ENCODE data around the gene ZNF532.

Gene ZNF532

DNA sequence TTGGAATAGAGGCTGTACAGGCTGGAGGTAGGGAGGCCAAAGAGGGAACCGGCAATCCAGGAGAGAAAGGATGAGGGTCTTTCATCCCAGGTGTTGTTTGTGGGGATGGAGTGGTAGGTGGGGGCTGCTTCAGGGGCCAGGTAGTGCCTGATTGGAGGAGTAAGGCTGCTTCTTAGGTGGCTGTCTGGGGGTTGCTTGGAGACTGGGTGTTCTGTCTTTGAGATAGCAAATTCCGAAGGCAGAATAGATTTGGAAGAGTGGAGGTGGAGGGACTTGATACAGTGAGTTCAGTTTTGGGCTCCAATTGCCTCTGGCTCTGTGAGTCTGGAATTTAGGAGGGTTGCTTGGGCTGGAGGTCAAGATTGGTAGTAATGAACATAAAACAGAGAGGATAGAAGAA lies 5.9 kb downstream of the ZNF532 start:
- DNase-seq: no peak

GRCh38 chr18:58871514-58872420 lies 7.1 kb downstream of the ZNF532 start:
- no peak for DNase-seq

DNA sequence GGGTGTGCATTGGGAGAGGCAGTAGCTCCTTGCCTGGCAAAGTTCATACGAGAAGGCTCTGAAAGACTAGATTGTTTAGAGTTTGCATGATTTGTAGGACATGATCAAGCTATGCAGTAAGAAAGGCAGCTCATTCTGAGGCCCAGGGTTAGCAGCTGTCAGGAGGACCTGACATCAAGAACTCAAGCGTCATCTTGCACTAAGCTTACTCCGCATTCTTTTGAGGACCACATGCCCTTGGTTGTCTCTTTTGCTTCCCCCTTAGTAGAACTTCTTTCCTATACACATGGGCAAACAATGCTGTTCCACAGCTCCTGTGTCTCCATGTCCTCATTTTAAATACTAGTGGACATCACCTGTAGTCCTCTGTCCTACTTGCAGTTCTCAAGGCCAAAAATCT lies 14.0 kb downstream of the ZNF532 start:
- DNase-seq: no peak

- no peak for DNase-seq
Measured at GRCh38 chr18:58881477-58881876, 16.8 kb downstream of the ZNF532 start.

GRCh38 chr18:58882044-58882443 lies 17.4 kb downstream of the ZNF532 start:
- DNase-seq: no peak

- DNase-seq: no peak
Measured at GRCh38 chr18:58882686-58883085, 18.0 kb downstream of the ZNF532 start.

GRCh38 chr18:58884680-58885079 lies 20.0 kb downstream of the ZNF532 start:
- no peak for DNase-seq

DNA sequence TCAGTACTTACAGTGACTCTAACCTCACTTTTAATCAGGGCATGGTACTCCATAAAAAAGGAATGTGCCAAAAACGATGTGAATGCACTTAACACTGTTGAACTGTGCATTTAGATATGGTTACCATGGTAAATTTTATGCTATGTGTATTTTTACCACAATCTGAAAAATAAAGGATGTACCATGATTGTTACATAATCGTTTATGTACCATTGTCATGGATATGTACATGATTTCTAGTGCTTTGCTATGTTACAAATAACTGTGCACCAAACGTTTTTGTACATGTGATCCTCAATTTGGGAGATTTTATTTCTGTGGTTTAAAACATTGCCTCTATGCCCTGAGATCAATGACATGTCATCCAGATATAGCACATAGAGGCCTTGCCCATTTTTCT lies 21.8 kb downstream of the ZNF532 start:
- no peak for DNase-seq

GRCh38 chr18:58886864-58887612 lies 22.4 kb downstream of the ZNF532 start:
- DNase-seq: no peak

DNA sequence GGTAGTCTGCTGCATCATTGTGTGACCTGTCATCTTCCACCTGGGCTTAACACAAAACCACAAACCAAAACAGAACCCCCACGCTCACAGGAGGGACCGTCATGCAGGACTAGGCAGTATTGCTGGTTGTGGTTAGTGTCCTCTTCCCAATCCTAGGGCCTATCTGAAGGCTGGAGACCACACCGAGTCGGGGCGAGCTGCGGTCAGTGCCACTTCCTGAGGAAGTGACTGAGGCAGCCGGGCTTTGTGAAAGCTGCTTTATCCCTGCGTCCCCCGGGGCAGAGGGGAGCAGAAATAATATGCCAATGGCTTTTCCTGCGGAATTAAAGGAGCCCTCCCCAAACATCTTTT lies 22.9 kb downstream of the ZNF532 start:
- peak; percentile 40 for DNase-seq

DNA sequence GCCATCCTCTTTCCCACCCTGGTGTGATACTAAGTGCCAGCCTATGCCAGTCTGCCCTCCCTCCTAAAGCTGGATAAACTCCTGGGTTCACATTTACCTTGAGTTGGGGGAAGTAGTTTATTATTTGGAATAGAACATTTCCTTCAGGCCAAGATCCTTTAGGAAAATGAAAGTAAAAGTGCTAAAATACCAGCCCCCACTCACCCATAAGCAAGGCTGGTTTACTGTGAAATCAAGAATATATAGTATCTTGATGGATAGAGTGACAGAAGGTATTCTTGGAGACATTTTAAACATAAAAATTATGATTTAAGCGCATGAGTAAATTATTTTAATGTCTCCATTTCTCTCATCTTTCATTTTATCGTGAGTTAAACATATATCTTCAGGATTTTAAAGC lies 27.1 kb downstream of the ZNF532 start:
- DNase-seq: no peak

GRCh38 chr18:58892488-58892887 lies 27.8 kb downstream of the ZNF532 start:
- DNase-seq: no peak

DNA sequence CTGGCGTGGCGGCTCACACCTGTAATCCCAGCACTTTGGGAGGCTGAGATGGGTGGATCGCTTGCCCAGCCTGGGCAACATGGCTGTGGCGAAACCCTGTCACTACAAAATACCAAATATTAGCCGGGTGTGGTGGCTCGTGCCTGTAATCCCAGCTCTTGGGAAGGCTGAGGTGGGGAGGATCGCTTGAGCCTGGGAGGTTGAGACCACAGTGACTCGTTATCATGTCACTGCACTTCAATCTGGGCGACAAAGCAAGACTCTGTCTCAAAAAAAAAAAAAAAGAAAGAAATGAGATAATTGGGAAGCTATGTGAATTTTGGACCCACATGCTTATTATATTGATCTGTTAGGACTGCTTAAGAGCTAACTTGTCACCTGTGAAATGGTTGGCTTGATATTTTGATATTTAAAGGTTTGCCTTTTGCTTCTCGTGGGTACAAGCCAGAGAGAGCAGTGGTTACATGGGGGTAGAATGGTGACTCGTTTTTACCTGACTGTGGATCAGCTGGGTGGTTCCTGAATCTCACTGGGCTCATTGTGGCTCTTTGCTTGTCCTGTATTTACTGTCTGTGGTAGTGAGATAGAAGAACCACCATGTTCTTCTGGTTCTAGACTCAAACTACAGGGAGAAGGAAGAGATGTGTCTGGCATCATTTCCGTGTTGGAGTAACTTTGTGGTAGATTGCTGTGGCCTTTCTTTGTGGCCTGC lies 28.9 kb downstream of the ZNF532 start:
- DNase-seq: peak; percentile 10

- no peak for DNase-seq
Measured at GRCh38 chr18:58894930-58895329, 30.3 kb downstream of the ZNF532 start.

GRCh38 chr18:58895385-58895784 lies 30.7 kb downstream of the ZNF532 start:
- DNase-seq: no peak

GRCh38 chr18:58896268-58896667 lies 31.6 kb downstream of the ZNF532 start:
- DNase-seq: no peak

DNA sequence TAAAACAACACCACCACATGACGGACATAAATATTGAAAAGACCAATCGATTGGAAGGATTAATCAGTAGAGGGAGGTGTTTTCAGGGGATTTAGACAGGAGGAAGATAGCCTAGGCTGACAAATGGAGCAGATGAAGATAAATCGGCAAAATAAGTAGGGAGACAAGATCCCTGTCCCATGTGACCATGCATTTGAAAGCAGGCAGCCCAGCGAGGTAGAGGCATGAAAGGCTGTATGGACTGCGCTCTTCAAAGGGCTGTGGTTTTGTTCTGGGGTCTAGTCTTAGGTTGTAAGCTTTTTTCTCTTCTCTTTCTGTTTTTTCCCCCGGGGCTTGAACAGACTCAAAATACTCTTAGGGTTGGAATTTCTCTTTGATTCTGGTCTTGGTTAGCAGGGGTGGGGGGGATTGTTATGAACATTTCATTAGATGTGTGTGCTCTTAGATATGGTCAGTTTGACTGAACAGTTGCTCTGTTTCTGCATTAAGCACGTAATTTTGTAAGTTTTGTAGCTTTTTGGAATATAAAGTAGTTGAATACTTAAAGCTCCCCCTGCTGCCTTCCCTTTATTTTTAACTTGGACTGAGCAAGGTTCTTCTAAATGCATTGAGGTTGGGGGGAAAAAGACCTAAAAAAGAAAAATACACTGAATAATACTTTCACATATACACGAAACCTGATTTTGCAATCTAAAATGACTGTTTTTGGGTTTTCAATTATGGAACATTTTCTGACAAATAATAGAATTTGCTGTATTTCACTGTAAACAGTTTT lies 32.2 kb downstream of the ZNF532 start:
- no peak for DNase-seq

GRCh38 chr18:58898010-58898799 lies 33.5 kb downstream of the ZNF532 start:
- no peak for DNase-seq

DNA sequence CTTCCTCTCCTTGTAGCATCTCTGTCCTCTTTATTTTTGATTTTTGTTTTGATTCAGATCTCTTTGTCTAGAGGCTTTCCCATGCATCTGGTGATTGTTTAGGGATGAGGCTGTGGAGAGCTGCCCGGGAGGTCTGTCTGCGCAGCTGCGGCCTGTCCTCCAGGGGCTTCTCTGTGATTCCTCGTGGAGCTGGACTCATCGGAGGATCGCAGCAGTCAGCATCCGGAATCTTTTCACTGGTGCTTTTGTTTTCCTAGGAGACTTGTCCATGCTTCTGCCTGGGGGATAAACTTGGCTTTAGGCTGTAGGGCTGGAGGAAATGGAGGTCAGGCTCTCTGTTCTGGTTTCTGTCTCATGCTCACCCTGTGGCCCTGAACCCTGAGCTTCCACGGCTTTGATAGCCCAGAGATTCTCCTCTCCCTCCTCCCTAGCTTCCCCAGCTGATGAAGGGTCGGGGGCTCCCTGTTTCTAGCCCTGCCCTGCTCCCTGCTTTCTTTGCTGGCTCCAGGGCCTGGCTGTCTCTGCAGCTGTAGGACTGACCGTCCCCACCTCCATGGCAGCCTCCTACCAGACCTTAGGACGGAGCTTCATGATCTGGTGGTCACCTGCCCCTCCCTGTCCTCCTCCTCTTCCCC lies 35.5 kb downstream of the ZNF532 start:
- no peak for DNase-seq

GRCh38 chr18:58901143-58901542 lies 36.5 kb downstream of the ZNF532 start:
- DNase-seq: no peak

- no peak for DNase-seq
Measured at GRCh38 chr18:58901783-58902182, 37.1 kb downstream of the ZNF532 start.

Data from activated CD4-positive, alpha-beta T cell treated with anti-CD3 and anti-CD28 coated beads for 48 hours (primary cell).